Measurements from ENCODE around the gene LBHD1. TPM values are rescaled to one million over a fixed set of nuclear protein-coding genes. Genes with fewer than 3 reads are reported as not detected.

The LBHD1 gene
- total RNA-seq (2022; extraction: Qiagen RNA extraction): 3.1 to 5.1 TPM (median 4.6 TPM) in 5 replicates

GRCh38 chr11:62671608-62672389 lies at the start of gene LBHD1, which contains the start of gene UQCC3:
Gene LBHD1, minus strand, starts transcription at chr11:62672267. Its CDS starts 2,236 bp downstream, at chr11:62670031.
Gene UQCC3, plus strand, starts transcription at chr11:62671673. Its CDS starts 73 bp downstream, at chr11:62671746.

GRCh38 chr11:62707277-62707861 lies 35.3 kb upstream of the LBHD1 start, which contains the start of the genes BSCL2 and GNG3:
Gene BSCL2, minus strand, starts transcription at chr11:62707424. Its CDS starts 229 bp downstream, at chr11:62707195.
Gene GNG3, plus strand, starts transcription at chr11:62707676. Its CDS starts 620 bp downstream, at chr11:62708296.

GRCh38 chr11:62689421-62690183 lies 17.5 kb upstream of the LBHD1 start, which contains the start of gene LRRN4CL:
Gene LRRN4CL, minus strand, starts transcription at chr11:62689530. Its CDS starts 1,022 bp downstream, at chr11:62688508.

GRCh38 chr11:62678770-62679696 lies 7.0 kb upstream of the LBHD1 start, which contains the start of gene UBXN1:
Gene UBXN1, minus strand, starts transcription at chr11:62679073. Its CDS starts 150 bp downstream, at chr11:62678923.

GRCh38 chr11:62665075-62665598 lies 6.9 kb downstream of the LBHD1 start, which contains the start of the genes C11orf98 and CSKMT:
Gene C11orf98, minus strand, starts transcription at chr11:62665210. Its CDS starts 41 bp downstream, at chr11:62665169.
Gene CSKMT, plus strand, starts transcription at chr11:62665312. Its CDS starts 568 bp downstream, at chr11:62665880.

GRCh38 chr11:62645946-62646824 lies 25.9 kb downstream of the LBHD1 start, which contains the start of gene GANAB:
Gene GANAB, minus strand, starts transcription at chr11:62646613. Its CDS starts 14 bp downstream, at chr11:62646599.

GRCh38 chr11:62621567-62622470 lies 50.2 kb downstream of the LBHD1 start, which contains the start of gene B3GAT3:
Gene B3GAT3, minus strand, starts transcription at chr11:62621986. Its CDS starts 39 bp downstream, at chr11:62621947.

Other genes with a start within 250 kb of the LBHD1 start
- 288 to 390 TPM (median 357 TPM) in 5 replicates for gene AHNAK, start 125.5 kb downstream of the LBHD1 start, total RNA-seq (2022; extraction: Qiagen RNA extraction)
- gene EEF1G, start 98.4 kb downstream of the LBHD1 start, total RNA-seq (2022; extraction: Qiagen RNA extraction): 1,940 to 2,067 TPM (median 1,987 TPM) in 5 replicates
- 13.6 to 16.7 TPM (median 16.4 TPM) in 5 replicates for gene TUT1, start 80.7 kb downstream of the LBHD1 start, total RNA-seq (2022; extraction: Qiagen RNA extraction)
- gene MTA2, start 70.4 kb downstream of the LBHD1 start, total RNA-seq (2022; extraction: Qiagen RNA extraction): 84.2 to 90.9 TPM (median 87.8 TPM) in 5 replicates
- gene EML3, start 59.5 kb downstream of the LBHD1 start, total RNA-seq (2022; extraction: Qiagen RNA extraction): 18.3 to 27.8 TPM (median 22.2 TPM) in 5 replicates
- gene ROM1, start 59.0 kb downstream of the LBHD1 start, total RNA-seq (2022; extraction: Qiagen RNA extraction): 3.5 to 4.8 TPM (median 4.3 TPM) in 5 replicates
- gene B3GAT3, start 50.3 kb downstream of the LBHD1 start, total RNA-seq (2022; extraction: Qiagen RNA extraction): 40.7 to 59.1 TPM (median 53.6 TPM) in 5 replicates
- 226 to 272 TPM (median 254 TPM) in 5 replicates for gene GANAB, start 25.7 kb downstream of the LBHD1 start, total RNA-seq (2022; extraction: Qiagen RNA extraction)
- 16.6 to 22.4 TPM (median 21.4 TPM) in 5 replicates for gene INTS5, start 19.0 kb downstream of the LBHD1 start, total RNA-seq (2022; extraction: Qiagen RNA extraction)
- 120 to 142 TPM (median 133 TPM) in 5 replicates for gene C11orf98, start 7.1 kb downstream of the LBHD1 start, total RNA-seq (2022; extraction: Qiagen RNA extraction)
- gene CSKMT, start 7.0 kb downstream of the LBHD1 start, total RNA-seq (2022; extraction: Qiagen RNA extraction): 9.8 to 16.3 TPM (median 14.4 TPM) in 5 replicates
- gene UQCC3, start 594 bp downstream of the LBHD1 start, total RNA-seq (2022; extraction: Qiagen RNA extraction): 27.0 to 39.9 TPM (median 36.2 TPM) in 5 replicates
- gene UBXN1, start 6.8 kb upstream of the LBHD1 start, total RNA-seq (2022; extraction: Qiagen RNA extraction): 102 to 125 TPM (median 116 TPM) in 5 replicates
- gene LRRN4CL, start 17.3 kb upstream of the LBHD1 start, total RNA-seq (2022; extraction: Qiagen RNA extraction): 0.06 to 0.24 TPM (median 0.09 TPM) in 4 of 5 replicates, not detected in the other
- 54.7 to 81.4 TPM (median 71.3 TPM) in 5 replicates for gene BSCL2, start 35.2 kb upstream of the LBHD1 start, total RNA-seq (2022; extraction: Qiagen RNA extraction)
- gene GNG3, start 35.4 kb upstream of the LBHD1 start, total RNA-seq (2022; extraction: Qiagen RNA extraction): not detected in 5 replicates
- 36.4 to 41.5 TPM (median 40.5 TPM) in 5 replicates for gene HNRNPUL2, start 55.2 kb upstream of the LBHD1 start, total RNA-seq (2022; extraction: Qiagen RNA extraction)
- gene TTC9C, start 56.2 kb upstream of the LBHD1 start, total RNA-seq (2022; extraction: Qiagen RNA extraction): 28.9 to 34.9 TPM (median 31.7 TPM) in 5 replicates
- gene ZBTB3, start 81.9 kb upstream of the LBHD1 start, total RNA-seq (2022; extraction: Qiagen RNA extraction): 1.1 to 1.8 TPM (median 1.6 TPM) in 5 replicates
- 165 to 180 TPM (median 178 TPM) in 5 replicates for gene POLR2G, start 89.3 kb upstream of the LBHD1 start, total RNA-seq (2022; extraction: Qiagen RNA extraction)
- gene TAF6L, start 99.1 kb upstream of the LBHD1 start, total RNA-seq (2022; extraction: Qiagen RNA extraction): 11.7 to 16.5 TPM (median 12.7 TPM) in 5 replicates
- 78.3 to 95.8 TPM (median 85.2 TPM) in 5 replicates for gene TMEM179B, start 115.1 kb upstream of the LBHD1 start, total RNA-seq (2022; extraction: Qiagen RNA extraction)
- 18.5 to 27.8 TPM (median 26.5 TPM) in 5 replicates for gene TMEM223, start 119.7 kb upstream of the LBHD1 start, total RNA-seq (2022; extraction: Qiagen RNA extraction)
- 41.1 to 56.6 TPM (median 51.1 TPM) in 5 replicates for gene NXF1, start 133.2 kb upstream of the LBHD1 start, total RNA-seq (2022; extraction: Qiagen RNA extraction)
- 19.5 to 24.9 TPM (median 24.1 TPM) in 5 replicates for gene STX5, start 159.8 kb upstream of the LBHD1 start, total RNA-seq (2022; extraction: Qiagen RNA extraction)
- gene TEX54, start 160.6 kb upstream of the LBHD1 start, total RNA-seq (2022; extraction: Qiagen RNA extraction): not detected in 5 replicates
- 74.3 to 86.7 TPM (median 77.3 TPM) in 5 replicates for gene WDR74, start 167.3 kb upstream of the LBHD1 start, total RNA-seq (2022; extraction: Qiagen RNA extraction)
- gene SLC3A2, start 208.6 kb upstream of the LBHD1 start, total RNA-seq (2022; extraction: Qiagen RNA extraction): 846 to 1,033 TPM (median 970 TPM) in 5 replicates
- gene CHRM1, start 249.1 kb upstream of the LBHD1 start, total RNA-seq (2022; extraction: Qiagen RNA extraction): 0.06 to 0.21 TPM (median 0.10 TPM) in 5 replicates